AG10803 (cell line): ENCODE measurements around the gene CTDP1.

Experiments used
- DNase-seq: peaks from one replicate; pipeline ENCODE4 v3.0.0; 2010; ENCODE audit warnings: low read depth
- H3K4me3 ChIP-seq: 2 replicates; pipeline ENCODE4 v1.5.1; 2011; ENCODE audit warnings: mild to moderate bottlenecking, low read length, control low read depth
- CTCF ChIP-seq: conservative IDR thresholded peaks from 2 replicates; pipeline ENCODE4 v1.5.1; 2011; ENCODE audit warnings: mild to moderate bottlenecking, low read length, control low read depth, inconsistent platforms

CTDP1 gene

GRCh38 chr18:79678665-79679551 lies 695 bp upstream of the CTDP1 start:
- peak overlapping the region; percentile 86 for H3K4me3 ChIP-seq
- no peak for TF ChIP-seq CTCF
- DNase-seq = peak; percentile 98

GRCh38 chr18:79680100-79680879 lies 687 bp downstream of the CTDP1 start:
- H3K4me3 ChIP-seq = peak overlapping the region; percentile 86
- DNase-seq = peak; percentile 49
- TF ChIP-seq CTCF = no peak

- peak overlapping the region; percentile 86 for H3K4me3 ChIP-seq
- TF ChIP-seq CTCF = no peak
- DNase-seq = no peak
Measured at GRCh38 chr18:79680891-79681339, 1.3 kb downstream of the CTDP1 start.

- TF ChIP-seq CTCF = no peak
- no peak overlapping the region; the same call in 1 of the 2 replicates for H3K4me3 ChIP-seq
- DNase-seq = no peak
Measured at GRCh38 chr18:79681484-79682387, 2.1 kb downstream of the CTDP1 start.

- DNase-seq = no peak
- no peak for TF ChIP-seq CTCF
- H3K4me3 ChIP-seq = no peak overlapping the region
Measured at GRCh38 chr18:79682481-79682880, 2.9 kb downstream of the CTDP1 start.

- H3K4me3 ChIP-seq = no peak overlapping the region
- DNase-seq = no peak
- TF ChIP-seq CTCF = no peak
Measured at GRCh38 chr18:79682894-79683625, 3.5 kb downstream of the CTDP1 start.
